Fibroblast of lung (primary cell): ENCODE measurements around the gene STMN3.

Experiments
- CTCF ChIP-seq, 2 donors: IDR thresholded peaks in 1 of 2; conservative IDR thresholded peaks in 1 of 2; 1 replicate in 1 of 2; 2 replicates in 1 of 2; pipeline ENCODE4 v1.5.1; 2011 to 2012; ENCODE audit warnings: low read length in 2 of 2, control low read depth in 1 of 2, inconsistent platforms in 1 of 2, low read depth in 1 of 2, mild to moderate bottlenecking in 1 of 2
- EZH2 ChIP-seq: IDR thresholded peaks from 2 replicates; pipeline ENCODE4 v1.5.1; 2012; ENCODE audit warnings: low read length, control low read depth, mild to moderate bottlenecking; ENCODE audit errors: missing control alignments

- TF ChIP-seq EZH2 (no peak), CTCF (conservative IDR thresholded peaks at IDR 0.05 in 1 of 2, IDR thresholded peaks at IDR 0.05 in 1 of 2; ENCODE audit: low read depth in 1 of 2, low read length in 2 of 2) (no peak)
Observed at GRCh38 chr20:63682384-63683139, 29.3 kb upstream of the STMN3 start.
